GM23338 (cell line): Measurements from ENCODE around the gene GRPR. TPM values are rescaled to one million over a fixed set of nuclear protein-coding genes. Genes with fewer than 3 reads are reported as not detected.

Source experiments
- ATAC-seq: fragments of 200-7000 bp; cut with Tn5 transposase; 3 replicates; pipeline ENCODE4 v1.9.1; 2020
- DNase-seq: peaks from one replicate; pipeline ENCODE4 v3.0.0-alpha.2; 2015; ENCODE audit warnings: low spot score
- H2AFZ ChIP-seq: fragments of 200-600 bp; sonication (generic); 2 replicates; pipeline ENCODE4 v1.8.0; 2016; ENCODE audit warnings: antibody characterized with exemption, mild to moderate bottlenecking, moderate library complexity
- H3F3A ChIP-seq: fragments of 200-600 bp; sonication (generic); replicated peaks from 2 replicates; pipeline ENCODE4 v1.8.0; 2017; ENCODE audit warnings: antibody characterized with exemption, mixed run types, low read depth
- H3K27ac ChIP-seq: fragments of 200-600 bp; sonication (generic); 2 replicates; pipeline ENCODE4 v1.6.1; 2016; ENCODE audit warnings: low read depth
- H3K27me3 ChIP-seq: fragments of 200-600 bp; sonication (generic); 2 replicates; pipeline ENCODE4 v1.8.0; 2016; ENCODE audit warnings: mild to moderate bottlenecking, mixed run types, moderate library complexity; ENCODE audit not compliant: insufficient read depth
- H3K36me3 ChIP-seq: fragments of 200-600 bp; sonication (generic); 2 replicates; pipeline ENCODE4 v1.8.0; 2016; ENCODE audit warnings: mild to moderate bottlenecking; ENCODE audit not compliant: insufficient read depth
- H3K4me1 ChIP-seq: fragments of 200-600 bp; sonication (generic); 2 replicates; pipeline ENCODE4 v1.8.0; 2016; ENCODE audit warnings: mild to moderate bottlenecking, moderate library complexity; ENCODE audit not compliant: insufficient read depth
- H3K4me2 ChIP-seq: fragments of 200-600 bp; sonication (generic); 2 replicates; pipeline ENCODE4 v1.7.1; 2017; ENCODE audit warnings: mixed run types
- H3K4me3 ChIP-seq: fragments of 200-600 bp; sonication (generic); 2 replicates; pipeline ENCODE4 v1.6.1; 2016; ENCODE audit warnings: mixed run types
- H3K79me2 ChIP-seq: fragments of 200-600 bp; sonication (generic); replicated peaks from 2 replicates; pipeline ENCODE4 v1.8.0; 2017; ENCODE audit warnings: mild to moderate bottlenecking; ENCODE audit not compliant: insufficient read depth
- H3K9me2 ChIP-seq: fragments of 200-600 bp; sonication (generic); 2 replicates; pipeline ENCODE4 v1.8.0; 2017; ENCODE audit not compliant: insufficient read depth
- H4K20me1 ChIP-seq: fragments of 200-600 bp; sonication (generic); replicated peaks from 2 replicates; pipeline ENCODE4 v1.8.0; 2017; ENCODE audit warnings: mild to moderate bottlenecking; ENCODE audit not compliant: insufficient read depth
- H3K27ac Mint-ChIP-seq: 2 replicates; pipeline ENCODE4 v1.8.0; 2020; ENCODE audit warnings: inconsistent platforms, mild to moderate bottlenecking, moderate library complexity, mixed read lengths
- H3K27me3 Mint-ChIP-seq: 3 replicates; pipeline ENCODE4 v1.8.0; 2022; ENCODE audit warnings: low read depth, mild to moderate bottlenecking, moderate library complexity, mixed read lengths, inconsistent platforms; ENCODE audit not compliant: insufficient read depth, poor library complexity
- H3K36me3 Mint-ChIP-seq: 3 replicates; pipeline ENCODE4 v1.8.0; 2021; ENCODE audit warnings: low read depth, mild to moderate bottlenecking, inconsistent platforms, moderate library complexity, mixed read lengths
- H3K4me1 Mint-ChIP-seq: 3 replicates; pipeline ENCODE4 v1.8.0; 2020; ENCODE audit warnings: mild to moderate bottlenecking, inconsistent platforms, mixed read lengths
- H3K4me3 Mint-ChIP-seq: 3 replicates; pipeline ENCODE4 v1.8.0; 2021; ENCODE audit warnings: moderate library complexity, mild to moderate bottlenecking, inconsistent platforms, mixed read lengths
- H3K9me3 Mint-ChIP-seq: 3 replicates; pipeline ENCODE4 v1.8.0; 2020; ENCODE audit warnings: moderate library complexity, mild to moderate bottlenecking, inconsistent platforms, mixed read lengths
- CREB1 ChIP-seq: fragments of 250-450 bp; sonication (Bioruptor Pico); IDR thresholded peaks from 2 replicates; pipeline ENCODE4 v1.5.0; 2020; ENCODE audit warnings: low read depth, mild to moderate bottlenecking, moderate library complexity
- EZH2 ChIP-seq: fragments of 200-600 bp; sonication (generic); IDR thresholded peaks from one replicate; pipeline ENCODE4 v1.8.0; 2017; ENCODE audit warnings: antibody characterized with exemption, mild to moderate bottlenecking, low read depth; ENCODE audit not compliant: unreplicated experiment
- EZH2phosphoT487 ChIP-seq: fragments of 200-600 bp; sonication (generic); IDR thresholded peaks from one replicate; pipeline ENCODE4 v1.8.1; 2018; ENCODE audit warnings: antibody characterized with exemption; ENCODE audit not compliant: unreplicated experiment
- REST ChIP-seq: IDR thresholded peaks from one replicate; pipeline ENCODE4 v1.6.1; 2018; ENCODE audit warnings: antibody characterized with exemption; ENCODE audit not compliant: unreplicated experiment
- STAT1 ChIP-seq: IDR thresholded peaks from one replicate; pipeline ENCODE4 v1.6.1; 2016; ENCODE audit warnings: antibody characterized with exemption; ENCODE audit not compliant: unreplicated experiment
- ZNF114 ChIP-seq: fragments of 250-450 bp; sonication (Bioruptor Pico); IDR thresholded peaks from 2 replicates; pipeline ENCODE4 v1.5.0; 2020; ENCODE audit warnings: mild to moderate bottlenecking, moderate library complexity
- polyA plus RNA-seq: library from polyadenylated mRNA; unstranded; fragments of >200 nt; fragmentation: Nextera tagmentation; extraction: Ambion mirVana; gene quantifications from 2 replicates; pipeline ENCODE4 v1.2.1, GENCODE V29; 2016
- total RNA-seq: library from RNA; depleted of rRNA; stranded (reverse); fragments of >200 nt; shearing (Covaris generic); gene quantifications from 2 replicates; pipeline ENCODE4 v1.2.3, GENCODE V29; 2014
- TF ChIP-seq, protein P1 (sequence below): fragments of 250-450 bp; sonication (Bioruptor Pico); IDR thresholded peaks from 2 replicates; pipeline ENCODE4 v1.5.0; 2020; ENCODE audit warnings: mild to moderate bottlenecking, moderate library complexity

The GRPR gene
- total and polyA plus RNA-seq, 2 experiments from 2014 or later: 13.4 to 14.3 TPM

- TF ChIP-seq, protein P1, sequence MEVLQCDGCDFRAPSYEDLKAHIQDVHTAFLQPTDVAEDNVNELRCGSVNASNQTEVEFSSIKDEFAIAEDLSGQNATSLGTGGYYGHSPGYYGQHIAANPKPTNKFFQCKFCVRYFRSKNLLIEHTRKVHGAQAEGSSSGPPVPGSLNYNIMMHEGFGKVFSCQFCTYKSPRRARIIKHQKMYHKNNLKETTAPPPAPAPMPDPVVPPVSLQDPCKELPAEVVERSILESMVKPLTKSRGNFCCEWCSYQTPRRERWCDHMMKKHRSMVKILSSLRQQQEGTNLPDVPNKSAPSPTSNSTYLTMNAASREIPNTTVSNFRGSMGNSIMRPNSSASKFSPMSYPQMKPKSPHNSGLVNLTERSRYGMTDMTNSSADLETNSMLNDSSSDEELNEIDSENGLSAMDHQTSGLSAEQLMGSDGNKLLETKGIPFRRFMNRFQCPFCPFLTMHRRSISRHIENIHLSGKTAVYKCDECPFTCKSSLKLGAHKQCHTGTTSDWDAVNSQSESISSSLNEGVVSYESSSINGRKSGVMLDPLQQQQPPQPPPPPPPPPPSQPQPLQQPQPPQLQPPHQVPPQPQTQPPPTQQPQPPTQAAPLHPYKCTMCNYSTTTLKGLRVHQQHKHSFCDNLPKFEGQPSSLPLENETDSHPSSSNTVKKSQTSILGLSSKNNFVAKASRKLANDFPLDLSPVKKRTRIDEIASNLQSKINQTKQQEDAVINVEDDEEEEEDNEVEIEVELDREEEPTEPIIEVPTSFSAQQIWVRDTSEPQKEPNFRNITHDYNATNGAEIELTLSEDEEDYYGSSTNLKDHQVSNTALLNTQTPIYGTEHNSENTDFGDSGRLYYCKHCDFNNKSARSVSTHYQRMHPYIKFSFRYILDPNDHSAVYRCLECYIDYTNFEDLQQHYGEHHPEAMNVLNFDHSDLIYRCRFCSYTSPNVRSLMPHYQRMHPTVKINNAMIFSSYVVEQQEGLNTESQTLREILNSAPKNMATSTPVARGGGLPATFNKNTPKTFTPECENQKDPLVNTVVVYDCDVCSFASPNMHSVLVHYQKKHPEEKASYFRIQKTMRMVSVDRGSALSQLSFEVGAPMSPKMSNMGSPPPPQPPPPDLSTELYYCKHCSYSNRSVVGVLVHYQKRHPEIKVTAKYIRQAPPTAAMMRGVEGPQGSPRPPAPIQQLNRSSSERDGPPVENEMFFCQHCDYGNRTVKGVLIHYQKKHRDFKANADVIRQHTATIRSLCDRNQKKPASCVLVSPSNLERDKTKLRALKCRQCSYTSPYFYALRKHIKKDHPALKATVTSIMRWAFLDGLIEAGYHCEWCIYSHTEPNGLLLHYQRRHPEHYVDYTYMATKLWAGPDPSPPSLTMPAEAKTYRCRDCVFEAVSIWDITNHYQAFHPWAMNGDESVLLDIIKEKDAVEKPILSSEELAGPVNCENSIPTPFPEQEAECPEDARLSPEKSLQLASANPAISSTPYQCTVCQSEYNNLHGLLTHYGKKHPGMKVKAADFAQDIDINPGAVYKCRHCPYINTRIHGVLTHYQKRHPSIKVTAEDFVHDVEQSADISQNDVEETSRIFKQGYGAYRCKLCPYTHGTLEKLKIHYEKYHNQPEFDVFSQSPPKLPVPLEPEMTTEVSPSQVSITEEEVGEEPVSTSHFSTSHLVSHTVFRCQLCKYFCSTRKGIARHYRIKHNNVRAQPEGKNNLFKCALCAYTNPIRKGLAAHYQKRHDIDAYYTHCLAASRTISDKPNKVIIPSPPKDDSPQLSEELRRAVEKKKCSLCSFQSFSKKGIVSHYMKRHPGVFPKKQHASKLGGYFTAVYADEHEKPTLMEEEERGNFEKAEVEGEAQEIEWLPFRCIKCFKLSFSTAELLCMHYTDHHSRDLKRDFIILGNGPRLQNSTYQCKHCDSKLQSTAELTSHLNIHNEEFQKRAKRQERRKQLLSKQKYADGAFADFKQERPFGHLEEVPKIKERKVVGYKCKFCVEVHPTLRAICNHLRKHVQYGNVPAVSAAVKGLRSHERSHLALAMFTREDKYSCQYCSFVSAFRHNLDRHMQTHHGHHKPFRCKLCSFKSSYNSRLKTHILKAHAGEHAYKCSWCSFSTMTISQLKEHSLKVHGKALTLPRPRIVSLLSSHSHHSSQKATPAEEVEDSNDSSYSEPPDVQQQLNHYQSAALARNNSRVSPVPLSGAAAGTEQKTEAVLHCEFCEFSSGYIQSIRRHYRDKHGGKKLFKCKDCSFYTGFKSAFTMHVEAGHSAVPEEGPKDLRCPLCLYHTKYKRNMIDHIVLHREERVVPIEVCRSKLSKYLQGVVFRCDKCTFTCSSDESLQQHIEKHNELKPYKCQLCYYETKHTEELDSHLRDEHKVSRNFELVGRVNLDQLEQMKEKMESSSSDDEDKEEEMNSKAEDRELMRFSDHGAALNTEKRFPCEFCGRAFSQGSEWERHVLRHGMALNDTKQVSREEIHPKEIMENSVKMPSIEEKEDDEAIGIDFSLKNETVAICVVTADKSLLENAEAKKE (CRISPR knock-in tag): no peak
Measured at GRCh38 chrX:16164748-16165147, 41.4 kb downstream of the GRPR start (continued).

GRCh38 chrX:16167181-16167580, 43.8 kb downstream of the GRPR start, which contains the start of gene MAGEB17:
Gene MAGEB17 (plus strand): TSS chrX:16167481. CDS start chrX:16170383, 2,902 bp downstream.
- H3K4me3 ChIP-seq: no peak within 1 kb of the TSS
- H3K27me3 ChIP-seq: no peaks in the 10 kb centered on the region
- ATAC-seq: no peak
- no peak for DNase-seq
- Mint-ChIP-seq H3K4me1 (peaks cover 11% of the 10 kb centered on the region), H3K4me3 (no peak within 1 kb of the TSS), H3K9me3 (peaks cover 4% of the 10 kb centered on the region; the same call in 1 of the 3 replicates), H3K36me3 (peaks cover 11% of the 10 kb centered on the region; the same call in 2 of the 3 replicates), H3K27me3 (peaks cover 2% of the 10 kb centered on the region), H3K27ac (no peak within 1 kb of the TSS)
- H3K79me2 ChIP-seq: no peaks in the 10 kb centered on the region
- H3K36me3 ChIP-seq: no peaks in the 10 kb centered on the region
- H3K27ac ChIP-seq: no peak within 1 kb of the TSS
- H3F3A ChIP-seq: no peaks in the 10 kb centered on the region
- no peak within 1 kb of the TSS for H2AFZ ChIP-seq
- no peaks in the 10 kb centered on the region; the same call in 1 of the 2 replicates for H3K9me2 ChIP-seq
- H4K20me1 ChIP-seq: no peaks in the 10 kb centered on the region
- H3K4me1 ChIP-seq: no peaks in the 10 kb centered on the region
- H3K4me2 ChIP-seq: no peak within 1 kb of the TSS
- TF ChIP-seq CREB1 (CRISPR knock-in tag) (no peak), REST (no peak), ZNF114 (CRISPR knock-in tag) (no peak), EZH2 (no peak), STAT1 (no peak), EZH2phosphoT487 (no peak)
